SJSA1 (cell line): Measurements from ENCODE around the gene TAGLN. TPM values are rescaled to one million over a fixed set of nuclear protein-coding genes. Genes with fewer than 3 reads are reported as not detected.
"Not testable (repeated sequence)": the region's sequence is repeated elsewhere in the genome, so short reads cannot be mapped to it uniquely, and the experiment has no call there.

ENCODE experiments used
- DNase-seq, 2 experiments: peaks; one replicate each; pipeline ENCODE4 v3.0.0-alpha.2; 2015 to 2020; ENCODE audit warnings: low spot score in 2 of 2, low read depth in 1 of 2
- H3K27ac ChIP-seq: fragments of 250-450 bp; sonication (Bioruptor Pico); 2 replicates; pipeline ENCODE4 v1.5.1; 2020; ENCODE audit warnings: mild to moderate bottlenecking, moderate library complexity
- H3K27me3 ChIP-seq: fragments of 250-450 bp; sonication (Bioruptor Pico); replicated peaks from 2 replicates; pipeline ENCODE4 v1.5.1; 2020; ENCODE audit warnings: mild to moderate bottlenecking, moderate library complexity
- H3K36me3 ChIP-seq: fragments of 250-450 bp; sonication (Bioruptor Pico); 2 replicates; pipeline ENCODE4 v1.5.1; 2020; ENCODE audit warnings: mild to moderate bottlenecking
- H3K4me1 ChIP-seq: fragments of 250-450 bp; sonication (Bioruptor Pico); replicated peaks from 2 replicates; pipeline ENCODE4 v1.6.1; 2021; ENCODE audit warnings: mild to moderate bottlenecking
- H3K4me3 ChIP-seq: fragments of 250-450 bp; sonication (Bioruptor Pico); 2 replicates; pipeline ENCODE4 v1.5.1; 2020; ENCODE audit warnings: mild to moderate bottlenecking
- H3K9me3 ChIP-seq: fragments of 250-450 bp; sonication (Bioruptor Pico); replicated peaks from 2 replicates; pipeline ENCODE4 v1.5.1; 2020; ENCODE audit warnings: mild to moderate bottlenecking
- total RNA-seq: library from RNA; depleted of rRNA; stranded (reverse); fragments of >200 nt; shearing (Covaris generic); gene quantifications from 2 replicates; pipeline ENCODE4 v1.2.3, GENCODE V29; 2014

Gene TAGLN
- total RNA-seq, 1 experiment from 2014 or later: 655 TPM

- Histone ChIP-seq H3K36me3 (0 out of 2 replicates have a peak, but pooled peaks cover 2% of the 10 kb centered on the region), H3K4me3 (no peak overlapping the region), H3K27ac (no peak overlapping the region), H3K9me3 (no peaks in the 10 kb centered on the region), H3K27me3 (no peaks in the 10 kb centered on the region), H3K4me1 (peaks cover 32% of the 10 kb centered on the region)
- no peak for DNase-seq
Observed at GRCh38 chr11:117197006-117197405, 2.2 kb upstream of the TAGLN start.

GRCh38 chr11:117197516-117198456, 1.4 kb upstream of the TAGLN start:
- DNase-seq: peak; percentile 16 to 50
- Histone ChIP-seq H3K4me1 (peaks cover 32% of the 10 kb centered on the region), H3K9me3 (no peaks in the 10 kb centered on the region), H3K27me3 (no peaks in the 10 kb centered on the region), H3K4me3 (no peak overlapping the region; the same call in 1 of the 2 replicates), H3K36me3 (peaks cover 3% of the 10 kb centered on the region; the same call in 1 of the 2 replicates), H3K27ac (peak overlapping the region; percentile 72)

- Histone ChIP-seq H3K4me1 (peaks cover 32% of the 10 kb centered on the region), H3K27ac (peak overlapping the region; percentile 72), H3K27me3 (no peaks in the 10 kb centered on the region), H3K4me3 (peak overlapping the region; percentile 43), H3K9me3 (no peaks in the 10 kb centered on the region), H3K36me3 (peaks cover 11% of the 10 kb centered on the region)
- DNase-seq: no peak
Observed at GRCh38 chr11:117198613-117199012, 557 bp upstream of the TAGLN start.

- H3K4me3 ChIP-seq: peak overlapping the region; percentile 43
- peaks cover 32% of the 10 kb centered on the region for H3K4me1 ChIP-seq
- peaks cover 19% of the 10 kb centered on the region for H3K36me3 ChIP-seq
- H3K9me3 ChIP-seq: no peaks in the 10 kb centered on the region
- H3K27me3 ChIP-seq: no peaks in the 10 kb centered on the region
- DNase-seq: no peak
- 0 out of 2 replicates have a peak overlapping the region, but pooled peaks have one; percentile 72 for H3K27ac ChIP-seq
Observed at GRCh38 chr11:117199916-117200812, 994 bp downstream of the TAGLN start.

GRCh38 chr11:117200813-117201657, 1.9 kb downstream of the TAGLN start:
- no peaks in the 10 kb centered on the region for H3K27me3 ChIP-seq
- H3K27ac ChIP-seq: no peak overlapping the region
- peaks cover 32% of the 10 kb centered on the region for H3K4me1 ChIP-seq
- no peak for DNase-seq
- peak overlapping the region; percentile 43 for H3K4me3 ChIP-seq
- no peaks in the 10 kb centered on the region for H3K9me3 ChIP-seq
- H3K36me3 ChIP-seq: peaks cover 23% of the 10 kb centered on the region

GRCh38 chr11:117201658-117202305, 2.6 kb downstream of the TAGLN start:
- H3K4me1 ChIP-seq: peaks cover 32% of the 10 kb centered on the region
- H3K27me3 ChIP-seq: no peaks in the 10 kb centered on the region
- no peak overlapping the region for H3K27ac ChIP-seq
- no peak for DNase-seq
- peaks cover 23% of the 10 kb centered on the region for H3K36me3 ChIP-seq
- no peak overlapping the region for H3K4me3 ChIP-seq
- no peaks in the 10 kb centered on the region for H3K9me3 ChIP-seq

- Histone ChIP-seq H3K27me3 (no peaks in the 10 kb centered on the region), H3K4me3 (no peak overlapping the region), H3K4me1 (peaks cover 32% of the 10 kb centered on the region), H3K27ac (no peak overlapping the region), H3K36me3 (peaks cover 23% of the 10 kb centered on the region), H3K9me3 (no peaks in the 10 kb centered on the region)
- DNase-seq: no peak
Observed at GRCh38 chr11:117202386-117203068, 3.4 kb downstream of the TAGLN start.

- no peak for DNase-seq
- no peaks in the 10 kb centered on the region for H3K27me3 ChIP-seq
- H3K27ac ChIP-seq: no peak overlapping the region
- H3K4me1 ChIP-seq: peaks cover 30% of the 10 kb centered on the region
- no peak overlapping the region for H3K4me3 ChIP-seq
- peaks cover 23% of the 10 kb centered on the region for H3K36me3 ChIP-seq
- no peaks in the 10 kb centered on the region for H3K9me3 ChIP-seq
Observed at GRCh38 chr11:117203069-117203407, 3.9 kb downstream of the TAGLN start.

- Histone ChIP-seq H3K9me3 (no peaks in the 10 kb centered on the region), H3K27ac (no peak overlapping the region), H3K27me3 (no peaks in the 10 kb centered on the region), H3K4me1 (peaks cover 19% of the 10 kb centered on the region), H3K4me3 (no peak overlapping the region), H3K36me3 (peaks cover 23% of the 10 kb centered on the region)
- no peak for DNase-seq
Observed at GRCh38 chr11:117204283-117205080, 5.3 kb downstream of the TAGLN start.

- H3K27me3 ChIP-seq: no peaks in the 10 kb centered on the region
- no peak overlapping the region for H3K27ac ChIP-seq
- H3K9me3 ChIP-seq: no peaks in the 10 kb centered on the region
Observed at GRCh38 chr11:117205211-117205818, 6.1 kb downstream of the TAGLN start.

GRCh38 chr11:117206111-117206510, 6.9 kb downstream of the TAGLN start:
- H3K9me3 ChIP-seq: not testable (repeated sequence)
- H3K36me3 ChIP-seq: peaks cover 21% of the 10 kb centered on the region

More at GRCh38 chr11:117205211-117205818, 6.1 kb downstream of the TAGLN start:
- H3K36me3 ChIP-seq: peaks cover 21% of the 10 kb centered on the region
- H3K4me1 ChIP-seq: peaks cover 12% of the 10 kb centered on the region
- no peak overlapping the region for H3K4me3 ChIP-seq
- no peak for DNase-seq

More at GRCh38 chr11:117206111-117206510, 6.9 kb downstream of the TAGLN start:
- not testable (repeated sequence) for H3K4me3 ChIP-seq, H3K4me1 ChIP-seq, H3K27ac ChIP-seq, DNase-seq, H3K27me3 ChIP-seq
